CD4-positive, alpha-beta T cell (primary cell): ENCODE measurements around the gene PRKCB. TPM values are rescaled to one million over a fixed set of nuclear protein-coding genes. Genes with fewer than 3 reads are reported as not detected.

Experiments
- ATAC-seq: fragments of 200-7000 bp; cut with Tn5 transposase; one replicate; pipeline ENCODE4 v1.10.0; 2022; ENCODE audit warnings: mild to moderate bottlenecking; ENCODE audit not compliant: poor library complexity
- CTCF ChIA-PET: fragments of 350-600 bp; sonication (Branson Sonifier 250); formaldehyde crosslinking; loops from one replicate; lab custom pipeline; 2021; ENCODE audit warnings: antibody characterized with exemption, inconsistent platforms; lab: Charles Lee
- POLR2A ChIA-PET: fragments of 350-600 bp; sonication (Branson Sonifier 250); formaldehyde crosslinking; loops from one replicate; lab custom pipeline; 2021; ENCODE audit warnings: antibody characterized with exemption, inconsistent platforms; lab: Charles Lee
- DNase-seq, 14 experiments: peaks; one replicate each; pipeline ENCODE4 v3.0.0-alpha.2; 2013 to 2020; ENCODE audit warnings: mixed read lengths in 2 of 14
- H3K27ac ChIP-seq, 2 donors: one replicate each; pipeline versions ENCODE4 v1.5.1 to v1.7.0; 2013; ENCODE audit warnings: low read length in 2 of 2, low read depth in 1 of 2, mild to moderate bottlenecking in 1 of 2
- H3K27me3 ChIP-seq, 2 experiments: 1 replicate in 1 of 2; 2 replicates in 1 of 2; pipeline versions ENCODE4 v1.6.1 to v1.7.0; 2013; ENCODE audit warnings: low read length in 2 of 2, control low read depth in 1 of 2, mild to moderate bottlenecking in 1 of 2, moderate library complexity in 1 of 2; ENCODE audit not compliant: insufficient read depth in 2 of 2, control insufficient read depth in 1 of 2
- H3K36me3 ChIP-seq: one replicate; pipeline ENCODE4 v1.6.1; 2013; ENCODE audit warnings: low read length, control low read depth; ENCODE audit not compliant: insufficient read depth
- H3K4me1 ChIP-seq: one replicate; pipeline ENCODE4 v1.6.1; 2013; ENCODE audit warnings: low read length, control low read depth; ENCODE audit not compliant: insufficient read depth
- H3K4me3 ChIP-seq: one replicate; pipeline ENCODE4 v1.5.1; 2013; ENCODE audit warnings: mild to moderate bottlenecking, low read length, moderate library complexity
- H3K9me3 ChIP-seq, 2 experiments: 1 replicate in 1 of 2; 2 replicates in 1 of 2; pipeline versions ENCODE4 v1.6.1 to v1.7.0; 2013; ENCODE audit warnings: low read length in 2 of 2, mild to moderate bottlenecking in 2 of 2, control low read depth in 1 of 2, moderate library complexity in 1 of 2; ENCODE audit not compliant: control insufficient read depth in 1 of 2, insufficient read depth in 1 of 2
- H3K27ac Mint-ChIP-seq: one replicate; pipeline ENCODE4 v1.8.0; 2020; ENCODE audit warnings: mixed read lengths
- H3K27me3 Mint-ChIP-seq: one replicate; pipeline ENCODE4 v1.8.0; 2021; ENCODE audit warnings: mixed read lengths
- H3K36me3 Mint-ChIP-seq: one replicate; pipeline ENCODE4 v1.8.0; 2021; ENCODE audit warnings: low read depth, mixed read lengths
- H3K4me1 Mint-ChIP-seq: one replicate; pipeline ENCODE4 v1.8.0; 2021; ENCODE audit warnings: low read depth, mixed read lengths
- H3K4me3 Mint-ChIP-seq: one replicate; pipeline ENCODE4 v1.8.0; 2020; ENCODE audit warnings: mild to moderate bottlenecking, mixed read lengths
- H3K9me3 Mint-ChIP-seq: one replicate; pipeline ENCODE4 v1.8.0; 2020; ENCODE audit warnings: mixed read lengths
- intact Hi-C, 2 experiments: fragments of 100-400 bp; cut with DNase I in 1 of 2; cut with micrococcal nuclease in 1 of 2; formaldehyde crosslinking; loops; one replicate each; pipeline versions ENCODE4 v1.15.1 to v1.9.0; 2023 to 2025; cut with DNase I, micrococcal nuclease
- total RNA-seq, 174 experiments: library from RNA in 2 of 174; stranded (reverse) in 2 of 174; gene quantifications; one replicate each; pipeline ENCODE4 v1.2.3 and lab custom pipeline; 2021 to 2026
- TF ChIP-seq, protein P1 (sequence below): fragments of 200-600 bp; IDR thresholded peaks from one replicate; pipeline ENCODE4 v1.8.0; 2022; ENCODE audit warnings: antibody characterized with exemption, mild to moderate bottlenecking

PRKCB gene
- total RNA-seq, 2 experiments from 2014 or later: 64.7 TPM

DNA sequence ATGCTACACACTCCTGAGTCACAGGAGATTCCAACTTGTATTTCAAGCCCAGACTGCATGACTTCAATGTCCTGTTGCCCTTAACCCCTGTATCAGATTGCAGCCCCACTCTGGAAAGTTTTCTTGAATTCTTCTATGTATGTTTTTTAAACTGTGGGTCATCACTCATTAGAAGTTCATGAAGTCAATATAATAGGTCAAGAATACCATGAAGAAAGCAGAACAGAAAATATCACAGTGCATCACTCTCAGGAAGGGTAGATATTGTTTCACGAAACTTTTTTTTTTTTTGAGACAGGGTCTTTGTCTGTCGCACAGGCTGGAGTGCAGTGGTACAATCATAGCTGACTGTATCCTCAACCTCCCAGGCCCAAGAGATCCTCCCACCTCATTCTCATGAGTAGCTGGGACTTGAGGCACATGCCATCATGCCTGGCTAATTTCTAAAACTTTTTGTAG, 20.5 kb downstream of the PRKCB start:
- H3K9me3 ChIP-seq: no peaks in the 10 kb centered on the region
- H3K4me1 Mint-ChIP-seq: peaks cover 89% of the 10 kb centered on the region
- TF ChIP-seq, protein P1, sequence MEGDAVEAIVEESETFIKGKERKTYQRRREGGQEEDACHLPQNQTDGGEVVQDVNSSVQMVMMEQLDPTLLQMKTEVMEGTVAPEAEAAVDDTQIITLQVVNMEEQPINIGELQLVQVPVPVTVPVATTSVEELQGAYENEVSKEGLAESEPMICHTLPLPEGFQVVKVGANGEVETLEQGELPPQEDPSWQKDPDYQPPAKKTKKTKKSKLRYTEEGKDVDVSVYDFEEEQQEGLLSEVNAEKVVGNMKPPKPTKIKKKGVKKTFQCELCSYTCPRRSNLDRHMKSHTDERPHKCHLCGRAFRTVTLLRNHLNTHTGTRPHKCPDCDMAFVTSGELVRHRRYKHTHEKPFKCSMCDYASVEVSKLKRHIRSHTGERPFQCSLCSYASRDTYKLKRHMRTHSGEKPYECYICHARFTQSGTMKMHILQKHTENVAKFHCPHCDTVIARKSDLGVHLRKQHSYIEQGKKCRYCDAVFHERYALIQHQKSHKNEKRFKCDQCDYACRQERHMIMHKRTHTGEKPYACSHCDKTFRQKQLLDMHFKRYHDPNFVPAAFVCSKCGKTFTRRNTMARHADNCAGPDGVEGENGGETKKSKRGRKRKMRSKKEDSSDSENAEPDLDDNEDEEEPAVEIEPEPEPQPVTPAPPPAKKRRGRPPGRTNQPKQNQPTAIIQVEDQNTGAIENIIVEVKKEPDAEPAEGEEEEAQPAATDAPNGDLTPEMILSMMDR: no peak
- H3K27ac Mint-ChIP-seq: peak overlapping the region; percentile 49
- H3K4me3 ChIP-seq: no peak overlapping the region
- POLR2A ChIA-PET: no interaction called here
- H3K9me3 Mint-ChIP-seq: no peaks in the 10 kb centered on the region
- DNase-seq (peak in 2 of 14 experiments; percentile 38 to 46), ATAC-seq (no peak)
- intact Hi-C loops: no loop called here
- no peak overlapping the region for H3K27ac ChIP-seq
- CTCF ChIA-PET: no interaction called here
- peaks cover 56% of the 10 kb centered on the region for H3K4me1 ChIP-seq
- no peaks in the 10 kb centered on the region for H3K27me3 Mint-ChIP-seq
- H3K36me3 Mint-ChIP-seq: peaks cover 18% of the 10 kb centered on the region
- H3K27me3 ChIP-seq: no peaks in the 10 kb centered on the region
- peaks cover 10% of the 10 kb centered on the region for H3K36me3 ChIP-seq
- no peak overlapping the region for H3K4me3 Mint-ChIP-seq

DNA sequence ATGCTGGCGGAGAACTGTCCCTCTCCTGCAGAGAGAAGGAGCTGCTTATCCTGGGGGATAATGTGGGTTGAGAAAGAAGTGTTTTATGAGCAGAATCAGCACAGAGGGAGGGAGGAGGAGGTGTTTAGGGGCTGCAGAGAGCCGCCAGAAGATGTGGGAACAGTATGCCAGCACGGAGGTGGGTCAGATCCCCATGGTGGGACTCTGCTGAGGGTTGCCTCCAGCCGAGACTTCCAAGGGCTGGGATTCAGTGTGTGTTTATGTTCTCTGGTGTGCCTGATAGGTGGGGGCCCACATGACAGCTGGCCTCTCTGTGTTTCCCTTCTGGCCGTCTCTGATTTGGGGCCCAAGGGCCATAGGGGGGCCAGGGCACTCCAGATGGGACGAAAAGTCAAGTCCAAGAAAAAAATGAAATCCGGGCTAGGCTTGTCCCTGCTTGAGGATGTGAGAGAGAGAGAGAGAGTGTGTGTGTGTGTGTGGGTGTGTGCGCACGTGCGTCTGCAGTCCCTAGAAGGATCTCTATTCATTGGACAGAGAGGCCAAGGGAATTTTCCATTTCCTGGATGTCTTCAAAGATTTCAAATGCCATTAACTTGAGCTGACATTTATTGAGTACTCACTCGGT, 21.6 kb downstream of the PRKCB start:
- Mint-ChIP-seq H3K4me1 (peaks cover 88% of the 10 kb centered on the region), H3K36me3 (peaks cover 12% of the 10 kb centered on the region), H3K27ac (peak overlapping the region; percentile 11), H3K9me3 (no peaks in the 10 kb centered on the region), H3K4me3 (no peak overlapping the region), H3K27me3 (no peaks in the 10 kb centered on the region)
- peaks cover 10% of the 10 kb centered on the region for H3K36me3 ChIP-seq
- no peak overlapping the region for H3K27ac ChIP-seq
- H3K9me3 ChIP-seq: no peaks in the 10 kb centered on the region
- ATAC-seq: no peak
- TF ChIP-seq, protein P1: no peak
- no peak for DNase-seq
- intact Hi-C loops: no loop called here
- no peak overlapping the region for H3K4me3 ChIP-seq
- POLR2A ChIA-PET: interaction anchor here (0.6 kb wide), 1 partner anchor 14 kb away, joined by 3 read pairs; no protein-coding TSS in a partner anchor
- H3K4me1 ChIP-seq: peaks cover 63% of the 10 kb centered on the region
- no peaks in the 10 kb centered on the region for H3K27me3 ChIP-seq
- CTCF ChIA-PET: interaction anchor here (1.1 kb wide), 1 partner anchor 12 kb away, joined by 4 read pairs; no protein-coding TSS in a partner anchor

DNA sequence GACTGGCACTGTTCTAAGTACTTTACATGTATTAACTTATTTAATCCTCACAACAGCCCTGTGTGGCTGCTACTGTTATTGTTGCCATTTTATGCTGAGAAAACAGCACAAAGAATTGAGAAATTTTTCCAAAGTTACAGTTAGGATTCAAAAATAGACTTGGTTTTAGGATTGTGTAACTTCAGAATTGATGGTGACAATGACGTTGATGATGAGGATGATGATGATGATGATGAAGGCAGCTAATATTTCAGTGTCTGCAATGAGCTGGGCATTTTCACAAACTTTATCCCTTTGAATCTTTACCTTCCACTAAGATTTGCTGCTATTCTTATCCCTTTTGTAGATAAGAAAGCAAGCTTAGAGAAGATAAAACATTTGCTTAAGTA, 22.1 kb downstream of the PRKCB start:
- ATAC-seq: no peak
- DNase-seq: no peak
- H3K36me3 ChIP-seq: peaks cover 8% of the 10 kb centered on the region
- ChIA-PET CTCF (interaction anchor here (1.1 kb wide), 1 partner anchor 13 kb away, joined by 4 read pairs; no protein-coding TSS in a partner anchor), POLR2A (no interaction called here)
- intact Hi-C loops: no loop called here
- H3K27ac Mint-ChIP-seq: peak overlapping the region; percentile 11
- H3K4me3 Mint-ChIP-seq: no peak overlapping the region
- peaks cover 87% of the 10 kb centered on the region for H3K4me1 Mint-ChIP-seq
- H3K4me3 ChIP-seq: no peak overlapping the region
- TF ChIP-seq, protein P1: no peak
- no peaks in the 10 kb centered on the region for H3K9me3 ChIP-seq
- peaks cover 9% of the 10 kb centered on the region for H3K36me3 Mint-ChIP-seq
- peaks cover 66% of the 10 kb centered on the region for H3K4me1 ChIP-seq
- no peaks in the 10 kb centered on the region for H3K27me3 ChIP-seq
- no peaks in the 10 kb centered on the region for H3K27me3 Mint-ChIP-seq
- no peak overlapping the region for H3K27ac ChIP-seq
- H3K9me3 Mint-ChIP-seq: no peaks in the 10 kb centered on the region
